Tibial nerve (tissue), 4 donors: ENCODE data around the gene RCN2. TPM values are rescaled to one million over a fixed set of nuclear protein-coding genes. Genes with fewer than 3 reads are reported as not detected.

Experiments used
- small RNA-seq: library from RNA; depleted of rRNA; stranded (forward); fragments of <200 nt; gene quantifications from one replicate; pipeline ENCODE3, GENCODE V24; 2016
- total RNA-seq, 4 donors: library from RNA; depleted of rRNA; stranded (reverse); fragments of >200 nt; gene quantifications; one replicate each; pipeline ENCODE4 v1.1.0, GENCODE V29; 2016

Gene RCN2
- total RNA-seq, 4 donors from 2014 or later, result 29.7 to 59.7 (median 43.8) TPM

Small RNAs within 50 kb of the gene (small RNA-seq; reads per million reads assigned to genes)
- not detected for gene RN7SL278P

Other genes starting within 250 kb of the RCN2 start
- gene SCAPER, start 26.4 kb upstream of the RCN2 start, total RNA-seq, result 10 to 100 TPM; 25.5 to 45.3 (median 37.3) TPM
- 10 to 100 TPM; 13.6 to 54.6 (median 19.3) TPM for gene PSTPIP1, start 63.4 kb downstream of the RCN2 start, total RNA-seq
- gene TSPAN3, start 139.4 kb downstream of the RCN2 start, total RNA-seq, result 100 to 1,000 TPM; 155 to 229 (median 203) TPM